H9 (cell line): Measurements from ENCODE around the gene LRRC37A3. TPM values are rescaled to one million over a fixed set of nuclear protein-coding genes. Genes with fewer than 3 reads are reported as not detected.

ENCODE experiments used
- total RNA-seq: library from RNA; stranded (reverse); gene quantifications from 2 replicates; pipeline ENCODE4 v1.2.1, GENCODE V29; 2021

Gene LRRC37A3
- total RNA-seq, 1 experiment from 2014 or later, result 5.4 TPM

Other genes starting within 250 kb of the LRRC37A3 start
- 52.2 and 57.4 TPM in 2 replicates for gene GNA13, start 137.3 kb upstream of the LRRC37A3 start, total RNA-seq
- 12.0 and 12.3 TPM in 2 replicates for gene RGS9, start 217.9 kb upstream of the LRRC37A3 start, total RNA-seq